ENCODE results near the gene REEP6. TPM values are rescaled to one million over a fixed set of nuclear protein-coding genes. Genes with fewer than 3 reads are reported as not detected.

Gene REEP6
- total RNA-seq, 4 donors from 2014 or later: 4.2 to 8.5 (median 5.9) TPM

DNA sequence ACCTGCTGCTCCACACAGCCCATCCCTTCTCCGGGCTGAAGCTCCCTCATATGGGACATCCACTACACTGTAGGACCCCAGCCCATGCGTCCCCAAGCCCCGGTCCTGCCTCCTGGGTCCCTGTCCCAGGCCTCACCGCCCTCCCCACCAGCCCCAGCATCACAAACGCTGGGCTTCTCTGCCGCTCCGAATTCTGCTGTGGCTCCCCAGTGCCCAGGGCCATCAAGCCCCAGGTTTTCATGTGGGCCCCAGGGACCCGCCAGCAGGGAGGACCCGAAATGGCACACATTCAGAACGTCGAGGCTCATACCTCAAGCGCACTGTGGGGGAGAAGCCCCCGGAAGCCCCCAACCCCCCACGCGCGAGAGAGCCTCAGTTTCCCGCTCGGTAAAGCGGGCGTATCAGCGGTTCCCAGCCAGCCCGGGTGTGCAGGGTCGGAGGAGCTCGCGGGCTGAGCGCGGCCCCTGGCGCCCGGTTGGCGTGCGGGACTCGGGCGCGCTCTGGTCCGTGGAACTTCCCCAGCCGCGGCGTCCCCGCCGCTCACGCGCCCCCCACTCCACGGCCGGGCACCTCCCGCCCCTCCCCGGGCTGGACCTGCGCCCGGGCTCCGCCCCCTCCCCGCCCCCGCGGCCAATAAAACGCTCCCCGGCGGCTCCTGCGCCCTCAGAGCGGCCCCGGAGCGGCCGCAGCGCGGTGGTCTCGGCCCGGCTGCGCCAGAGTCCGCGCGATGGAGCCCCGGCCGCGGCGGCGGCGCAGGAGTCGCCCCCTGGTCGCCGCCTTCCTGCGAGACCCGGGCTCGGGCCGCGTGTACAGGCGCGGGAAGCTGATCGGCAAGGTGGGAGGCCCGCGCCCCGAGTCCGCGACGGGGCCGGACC lies 32.7 kb downstream of the REEP6 start, which contains the start of gene PLK5:
TSS of gene PLK5 (plus strand) at position 666 of the 875 bp plus-strand sequence. CDS start 2,920 bp downstream, outside the sequence.
- peaks cover 7% of the 10 kb centered on the region for H3K27me3 ChIP-seq
- intact Hi-C loops (cut with DNase I): loop anchor here (10.0 kb wide), 1 partner anchor 239 kb away; the partner anchor contains the start of gene EFNA2

GRCh38 chr19:1524287-1524971 lies 33.4 kb downstream of the REEP6 start:
- 28 to 29% methylated on average over 12 to 15 of the region's 49 CpGs for WGBS, 2 donors
- H3K4me3 ChIP-seq (replicated peaks in 1 of 3): no peak overlapping the region
- TF ChIP-seq CTCF (IDR thresholded peaks at IDR 0.05) (no peak), POLR2A (IDR thresholded peaks at IDR 0.05) (no peak)

More for the DNA sequence above, 32.7 kb downstream of the REEP6 start, which contains the start of gene PLK5:
- no peaks in the 10 kb centered on the region for H3K9me3 ChIP-seq
- no peak for DNase-seq
- H3K27ac ChIP-seq: no peak within 1 kb of the TSS
- H3K36me3 ChIP-seq: no peaks in the 10 kb centered on the region
- WGBS, 2 donors: 47 to 50% methylated on average over 7 to 10 of the region's 92 CpGs
- TF ChIP-seq POLR2A (IDR thresholded peaks at IDR 0.05): no peak
- TF ChIP-seq CTCF (IDR thresholded peaks at IDR 0.05): no peak
- H3K4me3 ChIP-seq (replicated peaks in 1 of 3): no peak within 1 kb of the TSS
- peaks cover 0 to 7% of the 10 kb centered on the region in 2 donors for H3K4me1 ChIP-seq

DNA sequence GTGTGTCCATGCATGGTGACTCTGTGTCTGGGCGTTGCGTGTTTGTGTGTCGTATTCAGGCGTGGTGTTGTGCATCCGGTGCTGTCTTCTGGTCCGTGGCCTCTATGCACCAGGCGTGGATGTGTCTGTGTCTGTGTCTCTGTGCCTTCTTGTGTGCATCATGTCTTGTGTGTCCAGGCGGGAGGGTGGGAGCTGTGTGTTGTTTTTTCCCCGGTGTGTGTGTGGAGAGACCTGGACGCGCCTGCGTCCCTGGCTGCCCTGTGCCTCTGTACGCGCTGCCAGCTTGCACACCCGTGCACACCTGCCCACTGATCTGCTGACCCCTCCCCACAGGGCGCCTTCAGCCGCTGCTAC lies 34.0 kb downstream of the REEP6 start:
- H3K4me3 ChIP-seq (replicated peaks in 1 of 3): no peak overlapping the region
- 63 to 70% methylated on average over 15 to 17 of the region's 17 CpGs for WGBS, 2 donors
- H3K36me3 ChIP-seq: no peaks in the 10 kb centered on the region
- no peak for TF ChIP-seq POLR2A (IDR thresholded peaks at IDR 0.05)
- no peak for TF ChIP-seq CTCF (IDR thresholded peaks at IDR 0.05)
- H3K9me3 ChIP-seq: no peaks in the 10 kb centered on the region
- intact Hi-C loops (cut with DNase I): loop anchor here (10.0 kb wide), 1 partner anchor 240 kb away; the partner anchor contains the start of gene EFNA2
- peaks cover 0 to 7% of the 10 kb centered on the region in 2 donors for H3K4me1 ChIP-seq
- DNase-seq: no peak
- no peak overlapping the region for H3K27ac ChIP-seq
- H3K27me3 ChIP-seq: peaks cover 7% of the 10 kb centered on the region

More at GRCh38 chr19:1524287-1524971, 33.4 kb downstream of the REEP6 start:
- DNase-seq: no peak
- Histone ChIP-seq H3K9me3 (no peaks in the 10 kb centered on the region), H3K4me1 (peaks cover 0 to 7% of the 10 kb centered on the region in 2 donors), H3K27me3 (peaks cover 7% of the 10 kb centered on the region), H3K36me3 (no peaks in the 10 kb centered on the region), H3K27ac (no peak overlapping the region)
- intact Hi-C loops (cut with DNase I): loop anchor here (10.0 kb wide), 1 partner anchor 240 kb away; the partner anchor contains the start of gene EFNA2

GRCh38 chr19:1525343-1525742 lies 34.4 kb downstream of the REEP6 start:
- Histone ChIP-seq H3K4me1 (peaks cover 0 to 7% of the 10 kb centered on the region in 2 donors), H3K36me3 (no peaks in the 10 kb centered on the region), H3K9me3 (no peaks in the 10 kb centered on the region), H3K27me3 (peaks cover 7% of the 10 kb centered on the region), H3K4me3 (replicated peaks in 1 of 3) (no peak overlapping the region), H3K27ac (no peak overlapping the region)
- TF ChIP-seq CTCF (IDR thresholded peaks at IDR 0.05) (no peak), POLR2A (IDR thresholded peaks at IDR 0.05) (no peak)
- intact Hi-C loops (cut with DNase I): loop anchor here (10.0 kb wide), 1 partner anchor 241 kb away; the partner anchor contains the start of gene EFNA2
- DNase-seq: no peak
- WGBS, 2 donors: 64 to 80% methylated on average over 11 to 20 of the region's 31 CpGs

All from thyroid gland (tissue), 4 donors.